Stimulated activated CD4-positive, alpha-beta T cell treated with anti-CD3 and anti-CD28 coated beads, TNF-alpha, amount 100 ng/mL, for 48 hours (primary cell): Measurements from ENCODE around the gene MOCS1.

ENCODE experiments used
- DNase-seq, 3 donors: peaks; one replicate each; pipeline ENCODE4 v3.0.0-alpha.2; 2020; ENCODE audit warnings: low read depth in 3 of 3

Gene MOCS1

GRCh38 chr6:39948199-39948791 is 14.0 kb upstream of the MOCS1 start:
- DNase-seq: no peak

- DNase-seq: no peak
Observed at GRCh38 chr6:39947611-39948068, 13.4 kb upstream of the MOCS1 start.

DNA sequence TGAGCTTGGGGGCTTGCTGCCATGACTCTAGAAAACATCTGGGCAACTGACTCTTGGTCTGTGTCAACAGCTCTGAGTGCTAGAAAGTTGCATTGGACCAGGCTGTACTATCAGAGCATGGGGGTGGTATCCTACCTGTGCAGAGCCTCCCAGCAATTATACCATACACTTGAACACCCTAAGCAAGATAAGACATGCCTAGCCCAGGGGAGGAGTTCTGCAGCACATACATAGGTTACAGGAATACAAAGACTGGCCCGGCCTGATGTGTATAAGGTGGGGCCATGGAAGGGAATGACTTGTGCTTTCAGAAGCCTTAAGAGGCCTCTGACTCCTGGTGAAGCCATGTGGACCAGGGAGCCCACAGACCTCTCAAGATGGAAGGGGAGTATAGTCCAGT is 11.4 kb upstream of the MOCS1 start:
- DNase-seq: no peak

GRCh38 chr6:39942903-39943580 is 8.8 kb upstream of the MOCS1 start:
- no peak for DNase-seq

DNA sequence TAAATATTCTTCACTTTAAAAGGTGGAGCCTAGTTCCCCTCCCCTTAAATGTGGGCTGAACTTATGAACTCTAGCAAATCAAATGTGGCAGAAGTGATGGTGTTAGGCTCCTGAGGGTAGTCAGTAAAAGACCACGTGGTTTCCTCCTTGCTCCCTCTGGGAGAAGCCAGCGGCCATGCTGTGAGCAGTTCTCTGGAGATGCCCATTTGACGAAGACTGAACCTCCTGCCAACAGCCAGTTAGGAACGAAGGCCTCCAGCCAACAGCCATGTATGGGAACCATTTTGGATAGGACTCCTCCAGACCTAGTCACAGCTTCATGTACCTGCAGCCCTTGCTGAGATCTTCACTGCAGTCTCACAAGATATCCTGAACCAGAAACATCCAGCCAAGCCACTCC is 7.6 kb upstream of the MOCS1 start:
- DNase-seq: no peak

DNA sequence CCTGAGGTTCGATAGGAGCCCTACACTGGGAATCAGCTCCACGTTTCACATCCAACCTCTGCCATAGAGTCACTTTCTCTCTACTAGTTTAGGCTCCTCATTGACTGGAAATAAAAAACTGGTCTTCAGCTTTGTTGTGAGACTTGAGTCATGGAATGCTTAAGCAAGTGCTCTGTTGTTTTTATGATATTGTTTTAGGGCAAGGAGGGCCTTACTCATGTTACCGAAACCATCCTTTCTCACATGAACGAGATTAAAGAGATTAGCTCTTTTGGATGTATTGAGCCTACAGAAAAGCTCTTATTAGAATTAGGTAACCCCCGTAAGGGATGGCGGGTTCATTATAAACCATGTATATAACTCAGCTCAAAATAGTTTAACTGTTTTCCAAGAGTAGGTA is 6.9 kb upstream of the MOCS1 start:
- DNase-seq: no peak

GRCh38 chr6:39938773-39939654 is 4.8 kb upstream of the MOCS1 start:
- DNase-seq: no peak

- no peak for DNase-seq
Observed at GRCh38 chr6:39937686-39938333, 3.5 kb upstream of the MOCS1 start.

DNA sequence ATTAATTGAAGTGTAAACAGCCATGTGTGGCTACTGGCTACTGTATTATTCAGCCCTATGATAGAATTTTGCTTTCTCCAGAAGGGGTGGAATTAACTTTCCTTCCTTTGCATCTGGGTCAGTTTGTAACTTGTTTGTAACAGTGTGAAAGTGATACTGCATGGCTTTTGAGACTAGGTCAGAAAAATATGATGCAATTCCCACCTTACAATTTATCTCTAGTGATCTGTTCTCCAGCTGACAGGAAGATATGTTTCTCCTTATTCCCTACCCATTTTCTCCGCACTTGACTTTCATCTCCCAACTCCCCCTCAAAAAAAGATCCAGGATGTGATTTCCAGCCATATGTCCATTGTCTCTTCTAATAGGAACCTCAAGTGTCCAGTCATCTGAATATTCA is 2.6 kb upstream of the MOCS1 start:
- DNase-seq: no peak

DNA sequence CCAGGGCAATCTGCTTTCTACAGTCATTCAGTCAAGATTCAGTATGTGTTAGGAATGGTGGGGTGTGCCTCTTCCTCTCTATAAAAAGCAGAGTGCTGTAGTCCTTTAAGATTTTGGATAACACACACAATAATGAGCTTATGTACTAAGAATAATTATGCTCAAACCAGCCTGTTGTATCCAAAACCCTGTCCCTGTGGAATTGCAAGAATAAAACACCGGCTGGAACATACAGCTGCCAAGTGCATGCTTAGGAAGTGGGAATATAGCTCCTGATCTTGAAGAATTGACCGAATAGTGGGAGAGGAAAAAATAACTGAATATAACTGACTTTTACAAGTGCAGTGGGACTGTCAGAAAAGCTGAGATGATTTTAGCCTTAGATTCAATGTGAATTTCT is 979 bp upstream of the MOCS1 start:
- DNase-seq: no peak

GRCh38 chr6:39933669-39934130 is 562 bp downstream of the MOCS1 start:
- DNase-seq: no peak

DNA sequence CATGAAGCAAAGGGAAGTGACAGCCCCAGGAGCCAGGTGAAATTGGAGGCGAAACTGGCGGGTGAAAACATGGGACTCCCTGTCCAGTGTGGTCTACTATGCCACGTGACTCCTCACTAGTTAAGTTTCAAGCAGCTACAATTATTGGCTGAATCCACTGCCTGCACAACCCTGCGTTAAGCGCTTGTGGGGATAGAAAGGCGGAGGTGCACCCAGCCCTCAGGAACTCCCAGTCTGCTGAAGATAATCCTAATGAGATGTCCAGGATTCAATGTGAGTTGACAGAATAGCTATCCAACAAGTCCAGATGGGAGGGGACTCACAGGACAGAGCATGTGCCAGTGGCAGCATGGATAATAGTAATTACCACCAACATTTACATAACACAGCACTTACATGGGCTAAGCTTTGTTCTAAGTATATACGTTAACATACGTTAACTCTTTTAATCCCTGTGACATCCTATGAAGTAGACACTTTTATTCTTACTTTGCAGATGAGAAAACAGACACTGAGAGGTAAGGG is 1.8 kb downstream of the MOCS1 start:
- no peak for DNase-seq

GRCh38 chr6:39931607-39932006 is 2.7 kb downstream of the MOCS1 start:
- no peak for DNase-seq

- DNase-seq: no peak
Observed at GRCh38 chr6:39930540-39930939, 3.7 kb downstream of the MOCS1 start.

DNA sequence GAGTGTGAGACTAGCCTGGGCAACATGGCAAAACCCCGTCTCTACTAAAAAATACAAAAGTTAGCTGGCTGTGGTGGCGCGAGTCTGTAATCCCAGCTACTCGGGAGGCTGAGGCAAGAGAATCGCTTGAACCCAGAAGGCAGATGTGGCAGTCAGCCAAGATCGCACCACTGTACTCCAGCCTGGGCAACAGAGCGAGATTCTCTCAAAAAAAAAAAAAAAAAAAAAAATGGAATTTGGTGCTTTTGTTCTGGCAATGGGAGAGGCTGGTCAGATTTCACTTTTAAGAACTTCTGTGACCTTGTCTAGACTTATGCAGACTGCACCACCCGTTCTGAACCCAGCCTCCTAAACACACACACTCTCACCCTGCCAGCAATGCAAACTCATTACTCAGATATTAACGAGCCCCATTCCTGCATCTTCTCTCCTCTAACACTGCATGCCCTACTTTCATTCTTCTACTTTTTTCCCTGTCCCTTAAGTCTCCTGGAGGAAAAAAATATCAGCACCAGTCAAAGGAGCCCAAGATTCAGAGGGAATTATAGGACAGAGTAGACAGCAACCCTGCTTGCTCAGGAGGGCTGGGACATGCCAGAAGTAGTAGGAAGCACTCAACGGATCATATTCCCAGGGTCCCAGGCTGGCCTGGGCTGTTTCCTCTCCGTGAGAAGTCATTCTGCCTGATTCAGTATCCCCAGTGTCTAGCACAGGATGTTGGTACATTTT is 4.4 kb downstream of the MOCS1 start:
- no peak for DNase-seq

GRCh38 chr6:39929039-39929732 is 5.1 kb downstream of the MOCS1 start:
- no peak for DNase-seq

- no peak for DNase-seq
Observed at GRCh38 chr6:39927159-39927558, 7.1 kb downstream of the MOCS1 start.

DNA sequence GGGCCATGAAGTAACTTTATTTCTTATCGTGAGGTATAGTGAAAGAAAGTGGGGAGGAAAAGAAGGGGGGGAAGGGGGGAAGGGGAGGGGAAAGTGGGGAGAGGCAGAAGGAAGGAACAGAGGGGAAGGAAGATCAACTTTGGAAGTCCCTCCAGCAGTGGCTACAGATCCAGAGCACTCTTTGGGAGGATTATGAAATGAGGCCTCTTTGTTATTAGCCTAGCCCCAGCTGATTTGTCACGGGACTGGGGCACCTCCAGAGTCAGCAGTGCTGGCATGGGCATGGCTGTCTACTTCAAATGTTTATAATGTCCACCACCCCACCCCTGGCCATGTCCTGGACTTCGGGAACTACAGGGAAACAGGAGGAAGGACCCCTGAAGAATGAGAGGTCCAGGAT is 7.6 kb downstream of the MOCS1 start:
- DNase-seq: no peak

GRCh38 chr6:39925931-39926290 is 8.4 kb downstream of the MOCS1 start:
- DNase-seq: no peak

GRCh38 chr6:39925191-39925930 is 8.9 kb downstream of the MOCS1 start:
- no peak for DNase-seq
